Effector CD4-positive, alpha-beta T cell (primary cell): ENCODE results near the gene ACSL3.
"Not testable (repeated sequence)": the region's sequence is repeated elsewhere in the genome, so short reads cannot be mapped to it uniquely, and the experiment has no call there.

ENCODE experiments used
- DNase-seq: peaks from one replicate; pipeline ENCODE4 v3.0.0-alpha.2; 2020
- total RNA-seq: gene quantifications from one replicate; lab custom pipeline; 2026; lab: John Stamatoyannopoulos, UW

ACSL3 gene
- total RNA-seq, result 87.8 reads per million, percentile 80 among the genes with 10 or more reads in this experiment

DNA sequence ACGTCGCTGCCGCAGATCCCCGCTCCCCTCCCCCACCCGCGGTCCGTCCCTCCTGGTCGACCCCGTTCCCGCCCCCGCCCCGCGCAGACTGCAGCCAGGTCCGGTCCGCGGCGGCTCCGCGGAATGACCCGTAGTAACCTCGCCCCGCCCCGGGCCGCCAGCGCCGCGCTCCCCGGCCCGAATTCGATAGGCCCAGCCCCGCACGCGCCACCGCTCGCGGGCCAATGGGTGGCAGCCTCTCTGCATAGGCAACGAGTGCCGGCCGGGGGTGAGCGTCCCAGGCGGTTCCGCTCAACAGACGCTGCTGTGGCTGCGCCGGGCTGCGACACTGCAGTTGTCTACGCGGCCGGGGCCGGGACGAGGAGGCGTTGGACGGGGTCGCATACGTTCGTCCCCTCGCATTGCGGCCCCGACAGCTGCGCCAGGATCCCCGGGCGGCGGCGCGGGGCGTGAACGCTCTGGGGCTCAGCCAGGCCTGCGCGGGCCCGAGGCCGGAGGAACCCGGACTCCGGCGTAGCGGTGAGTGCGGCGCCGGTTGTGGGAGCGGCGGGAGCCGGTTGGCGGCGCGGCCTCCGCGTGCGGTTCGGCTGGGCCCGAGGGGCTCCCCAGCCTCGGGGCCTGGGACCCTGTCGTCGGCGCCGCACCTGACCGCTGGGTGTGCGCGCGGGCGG lies at the start of gene ACSL3:
Gene ACSL3 (plus strand): TSS at position 297 of the 671 bp plus-strand sequence. CDS start 47,737 bp downstream, outside the sequence.
- DNase-seq, result peak; percentile 90

DNA sequence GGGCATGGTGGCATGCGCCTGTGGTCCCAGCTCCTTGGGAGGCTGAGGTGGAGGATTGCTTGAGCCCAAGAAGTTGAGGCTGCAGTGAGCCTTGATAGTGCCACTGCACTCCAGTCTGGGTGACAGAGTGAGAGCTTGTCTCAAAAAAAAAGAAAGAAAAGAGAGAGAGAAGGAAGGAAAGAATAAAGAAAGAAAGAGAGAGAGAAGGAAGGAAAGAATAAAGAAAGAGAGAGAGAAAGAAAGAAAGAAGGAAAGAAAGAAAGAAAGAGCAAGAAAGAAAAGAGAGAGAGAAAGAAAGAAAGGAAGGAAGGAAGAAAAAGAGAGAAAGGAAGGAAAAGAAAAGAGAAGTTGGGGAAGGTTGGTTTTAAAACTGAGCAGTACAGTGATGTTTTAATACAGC lies 49.0 kb upstream of the ACSL3 start:
- no peak for DNase-seq

DNA sequence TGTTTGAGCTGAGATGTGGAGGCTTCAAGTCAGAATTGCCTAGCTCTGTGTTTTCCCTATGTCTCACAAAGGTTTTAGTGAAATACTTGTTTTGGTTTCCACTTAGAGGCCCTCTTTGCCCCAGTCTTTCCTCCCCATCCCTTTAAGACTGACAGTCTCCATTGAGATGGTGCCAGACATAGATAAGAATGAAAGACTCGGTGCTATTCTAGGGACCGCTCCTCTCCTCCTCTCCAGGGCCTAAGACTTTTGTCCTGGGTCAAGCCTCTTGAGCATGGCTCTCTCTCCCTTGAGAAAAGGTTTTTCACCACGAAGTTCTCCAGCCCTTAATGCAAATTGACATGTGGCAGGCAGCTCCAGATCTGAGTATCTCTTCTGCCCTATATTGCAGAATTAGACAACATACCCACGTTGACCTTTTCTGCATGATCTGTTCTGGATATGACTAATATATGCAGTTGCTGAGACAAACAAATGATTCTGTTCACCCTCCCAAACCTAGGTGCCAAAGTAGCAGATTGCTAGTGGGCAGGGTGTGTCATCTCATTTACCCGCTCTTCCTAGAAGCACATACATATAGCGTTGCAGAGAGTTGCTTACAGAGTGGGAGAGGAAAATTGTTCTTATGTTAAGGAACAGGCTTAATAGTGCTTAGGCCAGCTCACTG lies 47.5 kb upstream of the ACSL3 start:
- DNase-seq, result no peak

DNA sequence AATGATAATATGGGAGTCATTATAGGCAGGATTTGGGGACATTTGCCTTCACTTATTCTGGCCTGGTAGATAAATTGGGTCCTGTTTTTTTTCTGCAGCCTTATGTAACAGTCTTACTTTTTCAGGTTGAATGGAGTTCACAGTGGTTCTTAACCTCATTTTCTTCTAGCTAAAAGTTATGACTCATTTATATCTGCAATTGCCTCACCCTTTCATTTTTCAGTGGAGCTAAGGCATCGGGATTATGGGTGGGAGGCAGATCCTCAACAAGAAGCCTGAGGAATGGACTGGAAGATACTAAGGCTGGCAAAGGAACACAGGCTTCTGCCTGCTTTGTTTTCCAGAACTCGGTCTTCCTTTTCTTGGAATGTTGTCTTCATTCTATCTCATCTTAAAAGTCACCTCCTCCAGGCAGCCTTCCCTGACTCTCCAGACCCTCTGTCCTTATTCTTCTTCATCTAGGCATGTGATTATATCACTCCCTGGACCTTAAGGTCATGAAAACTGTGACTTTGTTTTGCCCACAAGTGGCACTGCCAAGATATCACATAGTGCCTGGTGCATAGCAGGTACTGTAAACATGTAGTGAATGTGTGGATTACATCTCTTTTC lies 41.0 kb upstream of the ACSL3 start:
- no peak for DNase-seq

DNA sequence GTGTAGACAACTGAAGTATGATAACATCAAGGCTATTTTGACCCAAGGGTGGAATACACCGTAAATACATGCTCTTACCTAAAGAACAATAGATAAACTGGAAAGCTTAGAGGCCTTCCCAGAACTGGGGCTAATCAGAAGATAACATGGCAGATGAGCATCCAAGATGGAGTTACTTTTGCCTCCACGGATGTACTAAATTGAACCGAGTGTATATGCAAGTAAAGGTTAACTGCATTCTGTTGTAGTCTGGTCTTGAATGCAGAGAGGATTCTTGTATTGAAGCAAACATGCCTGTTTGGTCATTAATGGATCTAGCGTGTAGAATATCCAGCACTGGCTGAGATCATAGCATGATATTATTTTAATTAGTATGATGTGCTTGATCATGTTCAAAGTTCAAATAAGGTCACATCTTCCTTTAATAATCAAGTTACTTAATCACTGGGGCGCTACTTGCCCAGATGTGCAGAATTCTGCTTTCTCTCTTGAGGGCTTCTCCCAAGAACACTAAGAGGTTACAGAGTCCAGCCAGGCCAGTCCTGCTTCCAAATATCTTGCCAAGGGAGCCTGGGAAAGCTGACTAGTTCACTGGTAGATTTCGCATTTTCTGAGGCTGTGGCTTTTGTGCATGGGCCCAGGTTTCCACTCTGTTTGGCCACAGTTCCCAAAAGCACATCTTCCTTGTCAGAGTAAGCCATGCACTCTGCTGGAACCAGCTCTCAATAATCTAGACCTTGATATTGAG lies 37.5 kb upstream of the ACSL3 start:
- DNase-seq, result no peak

DNA sequence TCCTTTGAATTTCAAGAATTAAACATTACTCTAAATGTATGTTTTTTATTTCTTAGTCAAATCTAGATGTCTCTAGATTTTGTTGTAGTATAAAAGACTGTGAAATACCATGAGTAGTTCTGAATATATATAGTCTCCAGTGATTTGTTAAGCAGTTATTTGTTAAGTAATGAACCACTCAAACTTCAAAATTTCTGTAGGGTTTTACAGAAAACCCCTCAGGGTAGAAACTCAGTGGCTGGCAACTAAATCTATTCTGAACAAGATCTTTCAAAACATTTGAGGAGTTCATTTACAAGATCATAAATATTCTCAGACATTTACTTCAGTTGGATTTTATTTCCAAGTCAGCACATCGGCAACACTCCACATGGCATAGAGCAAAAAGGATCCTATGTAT lies 35.8 kb upstream of the ACSL3 start:
- no peak for DNase-seq

DNA sequence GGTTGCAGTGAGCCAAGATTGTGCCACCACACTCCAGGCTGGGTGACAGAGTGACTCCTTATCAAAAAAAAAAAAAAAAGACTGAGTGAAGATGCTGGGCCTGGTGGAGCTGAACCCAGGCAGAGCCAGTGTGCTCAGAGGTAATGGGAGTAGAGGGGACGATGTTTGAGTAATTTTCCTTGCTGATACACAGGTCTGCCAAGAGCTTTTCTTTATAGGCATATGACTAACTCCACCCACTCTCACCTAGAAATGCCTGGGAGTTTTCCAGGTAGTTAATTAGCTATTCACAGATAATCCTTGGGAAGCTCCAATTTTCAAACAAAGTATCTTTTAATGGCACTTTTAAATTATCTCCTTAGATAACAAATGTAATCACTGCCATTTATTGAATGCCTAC lies 33.4 kb upstream of the ACSL3 start:
- no peak for DNase-seq

DNA sequence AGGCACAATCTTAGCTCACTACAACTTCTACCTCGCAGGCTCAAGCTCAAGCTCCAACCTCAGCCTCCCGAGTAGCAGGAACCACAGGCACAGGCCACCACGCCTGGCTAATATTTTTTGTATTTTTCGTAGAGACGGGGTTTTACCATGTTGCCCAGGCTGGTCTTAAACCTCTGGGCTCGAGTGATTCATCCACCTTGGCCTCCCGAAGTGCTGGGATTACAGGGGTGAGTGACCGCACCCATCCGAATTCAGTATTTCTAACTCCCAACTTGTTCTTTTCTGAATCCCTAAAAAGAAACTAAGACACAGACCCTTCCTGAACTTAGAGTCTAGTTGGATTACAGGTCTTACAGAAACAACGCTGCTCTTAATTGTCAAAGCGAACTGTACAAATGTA lies 32.3 kb upstream of the ACSL3 start:
- DNase-seq, result no peak

DNA sequence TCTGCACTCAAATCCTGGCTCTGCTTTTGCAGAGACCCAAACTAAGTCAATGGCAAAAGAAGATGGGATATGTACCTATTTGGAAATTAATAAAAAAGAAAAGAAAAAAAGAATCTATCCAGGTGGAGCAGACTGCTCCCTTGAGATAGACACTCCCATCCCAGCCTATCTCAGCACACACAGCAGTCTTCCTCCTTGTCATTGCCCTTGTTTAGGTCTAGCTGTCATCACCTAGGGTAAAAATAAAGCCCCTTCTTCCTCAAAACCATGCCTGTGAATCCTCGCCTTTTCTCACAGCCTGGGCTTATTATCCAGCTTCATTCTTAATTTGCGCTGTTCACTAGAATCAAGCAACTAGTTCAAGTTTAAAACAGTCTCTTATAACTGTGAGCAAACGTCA lies 30.7 kb upstream of the ACSL3 start:
- no peak for DNase-seq

DNA sequence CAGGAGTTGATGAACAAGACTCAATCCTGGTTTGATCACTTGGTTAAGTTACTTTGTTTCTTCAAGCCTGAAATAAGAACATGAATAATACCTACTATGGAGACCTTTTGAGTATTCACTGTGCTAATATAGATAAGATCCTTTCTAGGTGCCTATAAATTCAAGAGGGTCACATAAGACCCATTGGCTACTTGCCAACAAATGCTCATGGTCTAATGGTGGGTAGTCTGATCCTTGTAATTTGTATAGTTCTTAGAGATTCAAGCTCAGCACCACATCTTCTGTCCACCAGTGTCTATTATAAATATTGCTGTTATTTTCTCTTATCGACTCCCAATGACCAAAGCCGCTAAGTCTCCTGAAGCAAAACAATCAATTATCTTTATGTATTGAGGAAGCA lies 27.4 kb upstream of the ACSL3 start:
- DNase-seq, result no peak

DNA sequence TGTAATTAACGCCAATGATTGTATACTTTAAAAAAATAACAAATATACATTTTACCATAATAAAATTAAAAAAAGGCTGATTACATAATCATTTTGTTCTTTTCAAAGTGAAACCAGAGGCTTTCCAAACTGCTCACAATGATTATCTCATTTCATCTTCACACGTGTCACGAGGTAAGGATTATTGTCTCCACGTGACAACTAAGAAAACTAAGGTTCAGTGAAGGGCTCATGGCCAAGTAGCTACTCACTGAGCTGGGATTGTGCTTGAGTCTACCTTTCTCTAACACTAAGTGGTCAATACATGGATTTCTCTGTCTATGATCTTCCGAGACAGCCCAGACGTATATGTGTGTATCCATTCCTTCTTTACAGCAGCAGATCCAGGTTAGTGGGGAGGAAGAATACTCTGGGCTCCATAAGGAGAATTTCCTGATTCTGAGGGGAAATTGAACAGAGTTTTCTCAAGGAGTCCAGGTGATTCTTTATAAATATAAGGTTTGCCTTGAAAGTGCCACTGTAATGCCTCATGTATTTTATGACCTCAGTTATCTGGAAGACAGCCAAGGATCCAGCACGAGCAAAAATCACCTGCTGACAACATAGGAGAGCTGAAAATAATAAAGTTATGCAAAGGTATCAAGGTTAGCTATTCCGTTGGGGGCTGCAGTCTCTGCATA lies 25.6 kb upstream of the ACSL3 start:
- no peak for DNase-seq

DNA sequence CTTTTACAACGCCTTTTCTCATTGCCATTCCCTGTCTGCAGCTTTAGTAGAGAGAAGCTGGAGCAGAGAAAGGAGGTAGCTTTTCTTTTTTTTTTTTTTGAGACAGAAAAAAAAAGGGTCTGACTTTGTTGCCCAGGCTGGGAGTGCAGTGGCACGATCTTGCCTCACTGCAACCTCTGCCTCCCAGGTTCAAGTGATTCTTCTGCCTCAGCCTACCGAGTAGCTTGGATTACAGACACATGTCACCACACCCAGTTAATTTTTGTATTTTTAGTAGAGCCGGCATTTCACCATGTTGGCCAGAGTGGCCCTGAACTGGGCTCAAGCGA lies 25.0 kb upstream of the ACSL3 start:
- DNase-seq, result no peak

DNA sequence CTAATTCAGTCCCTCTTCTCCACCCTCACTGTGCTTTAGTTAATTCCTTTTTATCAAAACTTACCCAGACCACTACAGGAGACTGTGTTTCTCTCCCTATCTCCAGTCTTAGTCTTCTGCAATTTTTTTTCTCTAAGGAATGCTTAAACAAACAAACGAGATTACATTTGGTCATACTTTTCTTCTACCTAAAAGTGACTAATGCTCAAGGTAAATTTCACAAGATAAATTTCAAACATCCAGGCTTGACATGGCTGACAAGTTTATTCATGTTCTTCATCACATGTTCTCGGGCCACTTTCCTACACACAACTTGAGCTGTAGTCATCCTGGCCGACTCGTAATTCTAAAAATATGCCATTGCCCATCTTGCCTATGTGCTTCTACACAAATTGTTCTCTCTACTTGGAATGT lies 23.2 kb upstream of the ACSL3 start:
- no peak for DNase-seq

DNA sequence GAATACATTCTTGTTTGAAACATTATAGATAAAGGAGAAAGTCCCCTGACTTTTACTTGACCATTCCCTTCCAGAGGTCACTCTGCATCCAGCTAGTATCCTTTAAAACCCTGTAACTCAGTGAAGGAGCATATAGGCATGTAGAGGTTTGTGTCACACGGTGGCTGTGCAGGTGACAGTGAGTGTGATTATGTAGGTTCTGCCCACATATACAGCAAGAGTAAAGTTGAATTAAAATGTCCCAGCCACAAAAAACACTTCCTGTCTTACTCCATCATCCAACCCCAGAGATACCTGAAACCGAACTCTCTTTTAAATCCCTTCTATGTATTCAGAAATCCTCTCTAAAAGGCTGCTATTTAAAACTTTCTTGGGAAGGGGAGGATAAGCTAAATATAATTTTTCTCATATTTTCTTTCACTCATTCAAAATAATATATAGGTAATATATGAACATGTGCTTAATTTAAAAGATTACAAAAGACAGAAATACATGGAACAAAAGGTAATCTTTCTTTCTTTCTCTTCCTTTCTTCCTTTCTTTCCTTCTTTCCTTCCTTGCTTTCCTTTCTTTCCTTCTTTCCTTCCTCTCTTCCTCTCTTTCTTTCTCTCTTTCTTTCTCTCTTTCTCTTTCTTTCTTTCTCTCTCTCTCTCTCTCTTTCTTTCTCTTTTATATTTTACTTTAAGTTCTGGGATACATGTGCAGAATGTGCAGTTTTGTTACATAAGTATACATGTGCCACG lies 20.6 kb upstream of the ACSL3 start:
- DNase-seq, result no peak

DNA sequence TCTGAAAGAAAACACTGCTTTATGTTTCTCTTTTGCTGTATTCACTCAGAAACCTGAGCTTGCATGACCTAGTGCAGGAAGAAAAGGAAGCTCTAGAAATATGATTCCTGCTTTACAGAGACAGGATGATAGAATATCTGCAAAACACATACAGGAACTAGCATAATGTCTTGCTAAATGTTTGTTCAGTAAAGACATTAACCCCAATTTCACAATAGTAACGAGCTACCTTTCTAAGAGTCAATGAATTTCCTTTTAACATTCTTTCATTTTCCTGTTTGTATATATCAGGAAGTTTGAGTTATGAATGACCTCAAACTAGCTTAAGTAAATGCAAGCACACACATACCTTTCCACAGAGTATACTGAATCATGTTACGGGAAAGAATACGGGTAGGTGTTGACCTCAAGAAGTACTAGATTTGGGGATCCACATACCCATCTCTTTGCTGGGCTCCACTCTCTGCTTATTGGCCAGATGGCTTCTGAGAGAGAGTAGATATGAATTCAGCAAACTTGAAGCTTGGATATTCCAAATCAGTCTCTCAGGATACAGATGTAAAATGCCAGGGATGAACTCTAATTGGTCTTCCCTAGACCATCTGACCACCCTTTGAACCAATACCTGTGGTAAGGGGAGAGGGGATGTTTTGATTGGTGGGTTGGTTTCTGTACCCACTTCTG lies 18.2 kb upstream of the ACSL3 start:
- DNase-seq, result no peak

DNA sequence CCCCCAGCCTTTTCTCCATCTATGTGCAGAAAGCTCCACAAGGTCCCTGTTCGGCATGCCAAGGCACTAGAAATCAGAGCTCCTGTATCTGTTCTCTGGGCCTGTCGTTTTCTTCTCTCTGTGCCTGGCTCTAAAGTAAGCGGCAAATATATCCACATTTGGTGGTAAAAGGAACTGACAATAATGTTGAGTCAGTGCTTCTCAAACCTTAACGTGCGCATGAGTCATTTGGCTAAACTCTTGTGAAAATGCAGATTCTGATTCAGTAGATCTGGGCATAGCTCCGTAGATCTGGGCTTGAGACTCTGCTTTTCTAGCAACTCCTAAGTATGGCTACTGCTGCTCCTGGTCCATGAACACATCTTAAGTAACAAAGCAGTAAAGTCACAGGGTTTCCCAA lies 16.5 kb upstream of the ACSL3 start:
- DNase-seq, result no peak

DNA sequence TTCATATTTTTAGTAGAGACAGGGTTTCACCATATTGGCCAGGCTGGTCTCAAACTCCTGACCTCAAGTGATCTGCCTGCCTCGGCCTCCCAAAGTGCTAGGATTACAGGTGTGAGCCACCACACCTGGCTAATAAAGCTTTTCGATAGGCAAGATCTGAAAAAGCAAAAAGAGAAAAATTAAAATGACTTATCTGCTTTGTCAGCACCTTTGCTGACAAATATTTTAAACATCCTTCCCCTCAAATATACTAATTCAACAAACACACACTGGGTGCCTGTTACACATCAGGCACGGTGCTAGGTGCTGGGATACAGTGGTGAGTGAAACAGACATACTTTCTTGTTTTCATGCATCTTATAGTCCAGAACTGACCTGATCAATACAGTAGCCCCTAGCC lies 15.5 kb upstream of the ACSL3 start:
- not testable (repeated sequence) for DNase-seq

DNA sequence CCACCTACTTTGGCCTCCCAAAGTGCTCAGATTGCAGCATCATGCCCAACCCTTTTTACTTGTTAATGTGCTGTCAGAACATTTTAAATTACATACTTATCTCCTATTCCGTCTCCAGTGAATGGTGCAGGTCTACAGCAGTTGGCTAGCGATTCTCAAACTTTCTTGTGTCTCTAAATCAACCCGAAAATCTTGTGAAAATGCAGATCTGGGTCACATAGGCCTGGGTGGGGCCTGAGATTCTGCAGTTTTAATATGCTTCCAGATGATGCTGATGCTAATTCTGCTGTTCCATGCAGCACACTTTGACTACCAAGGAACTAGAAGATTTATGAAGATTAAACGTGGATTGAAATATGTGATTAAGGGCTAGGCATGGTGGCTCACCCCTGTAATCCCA lies 14.8 kb upstream of the ACSL3 start:
- no peak for DNase-seq

DNA sequence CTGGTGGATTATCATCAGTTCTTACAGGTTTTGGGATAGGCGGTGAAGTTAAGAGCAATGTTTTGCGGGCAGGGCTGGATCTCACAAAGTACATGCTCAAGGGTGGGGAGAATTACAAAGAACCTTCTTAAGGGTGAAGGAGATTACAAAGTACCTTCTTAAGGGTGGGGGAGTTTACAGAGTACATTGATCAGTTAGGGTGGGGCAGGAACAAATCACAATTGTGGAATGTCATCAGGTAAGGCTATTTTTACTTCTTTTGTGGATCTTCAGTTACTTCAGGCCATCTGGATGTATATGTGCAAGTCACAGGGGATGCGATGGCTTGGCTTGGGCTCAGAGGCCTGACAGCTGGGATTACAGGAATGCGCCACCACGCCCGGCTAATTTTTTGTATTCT lies 12.8 kb upstream of the ACSL3 start:
- not testable (repeated sequence) for DNase-seq

DNA sequence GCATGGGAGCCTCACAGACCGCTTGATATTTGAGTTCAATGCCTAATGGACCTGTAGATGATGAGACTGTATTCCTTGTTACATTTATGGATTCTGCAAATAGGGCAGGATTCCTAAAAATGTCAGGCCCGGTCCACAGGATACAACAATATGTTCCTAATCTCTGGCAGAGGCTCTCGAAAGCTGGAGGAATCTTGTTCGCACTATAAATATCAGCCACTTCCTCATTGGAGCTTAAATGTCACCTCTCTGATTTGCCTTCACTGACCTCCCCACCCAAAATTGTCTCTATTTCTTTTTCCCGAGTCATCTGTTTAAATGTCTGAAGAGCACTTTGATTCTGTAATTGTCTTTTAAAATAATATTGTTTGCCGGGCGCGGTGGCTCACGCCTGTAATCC lies 12.0 kb upstream of the ACSL3 start:
- DNase-seq, result no peak

DNA sequence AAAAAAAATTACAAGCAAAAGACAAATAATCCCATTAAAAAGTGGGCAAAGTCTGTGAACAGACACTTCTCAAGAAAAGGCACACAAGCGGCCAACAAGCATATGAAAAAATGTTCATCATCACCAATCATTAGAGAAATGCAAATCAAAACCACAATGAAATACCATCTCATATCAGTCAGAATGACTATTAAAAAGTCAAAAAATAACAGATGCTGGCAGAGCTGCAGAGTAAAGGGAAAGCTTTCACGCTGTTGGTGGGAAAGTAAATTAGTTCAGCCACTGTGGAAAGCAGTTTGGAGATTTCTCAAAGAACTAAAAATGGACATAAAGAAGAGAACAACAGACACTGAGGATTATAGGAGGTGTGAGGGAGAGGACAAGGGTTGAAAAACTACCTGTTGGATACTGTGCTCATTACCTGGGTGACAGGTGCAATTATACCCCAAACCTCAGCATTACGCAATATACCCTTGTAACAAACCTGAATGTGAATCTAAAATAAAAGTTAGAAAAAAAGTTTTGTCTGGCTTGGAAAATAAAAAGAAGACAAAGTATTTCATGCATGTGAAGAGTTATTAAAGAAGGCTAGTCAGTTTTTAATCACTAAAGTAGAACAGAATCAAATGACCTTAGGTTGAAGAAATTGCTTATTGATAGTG lies 8.7 kb upstream of the ACSL3 start:
- DNase-seq, result no peak
